PC-3 (cell line): ENCODE measurements around the gene AHNAK.

ENCODE experiments used
- EZH2phosphoT487 ChIP-seq: fragments of 300-600 bp; sonication (generic); IDR thresholded peaks from 2 replicates; pipeline ENCODE4 v1.6.1; 2018; ENCODE audit warnings: mild to moderate bottlenecking, antibody characterized with exemption, low read length, borderline replicate concordance
- TF ChIP-seq, protein P1 (sequence below): fragments of 300-600 bp; sonication (generic); conservative IDR thresholded peaks from 2 replicates; pipeline ENCODE4 v1.5.1; 2017; ENCODE audit warnings: antibody characterized with exemption, low read depth, mild to moderate bottlenecking, low read length

- no peak for TF ChIP-seq EZH2phosphoT487
- TF ChIP-seq, protein P1, sequence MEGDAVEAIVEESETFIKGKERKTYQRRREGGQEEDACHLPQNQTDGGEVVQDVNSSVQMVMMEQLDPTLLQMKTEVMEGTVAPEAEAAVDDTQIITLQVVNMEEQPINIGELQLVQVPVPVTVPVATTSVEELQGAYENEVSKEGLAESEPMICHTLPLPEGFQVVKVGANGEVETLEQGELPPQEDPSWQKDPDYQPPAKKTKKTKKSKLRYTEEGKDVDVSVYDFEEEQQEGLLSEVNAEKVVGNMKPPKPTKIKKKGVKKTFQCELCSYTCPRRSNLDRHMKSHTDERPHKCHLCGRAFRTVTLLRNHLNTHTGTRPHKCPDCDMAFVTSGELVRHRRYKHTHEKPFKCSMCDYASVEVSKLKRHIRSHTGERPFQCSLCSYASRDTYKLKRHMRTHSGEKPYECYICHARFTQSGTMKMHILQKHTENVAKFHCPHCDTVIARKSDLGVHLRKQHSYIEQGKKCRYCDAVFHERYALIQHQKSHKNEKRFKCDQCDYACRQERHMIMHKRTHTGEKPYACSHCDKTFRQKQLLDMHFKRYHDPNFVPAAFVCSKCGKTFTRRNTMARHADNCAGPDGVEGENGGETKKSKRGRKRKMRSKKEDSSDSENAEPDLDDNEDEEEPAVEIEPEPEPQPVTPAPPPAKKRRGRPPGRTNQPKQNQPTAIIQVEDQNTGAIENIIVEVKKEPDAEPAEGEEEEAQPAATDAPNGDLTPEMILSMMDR, result no peak
Observed at GRCh38 chr11:62553839-62554361, 7.3 kb upstream of the AHNAK start.
